ENCODE measurements around the gene MYB. TPM values are rescaled to one million over a fixed set of nuclear protein-coding genes. Genes with fewer than 3 reads are reported as not detected.

The MYB gene
- total and polyA plus RNA-seq, 2 experiments from 2014 or later: 0.21 to 0.51 TPM

DNA sequence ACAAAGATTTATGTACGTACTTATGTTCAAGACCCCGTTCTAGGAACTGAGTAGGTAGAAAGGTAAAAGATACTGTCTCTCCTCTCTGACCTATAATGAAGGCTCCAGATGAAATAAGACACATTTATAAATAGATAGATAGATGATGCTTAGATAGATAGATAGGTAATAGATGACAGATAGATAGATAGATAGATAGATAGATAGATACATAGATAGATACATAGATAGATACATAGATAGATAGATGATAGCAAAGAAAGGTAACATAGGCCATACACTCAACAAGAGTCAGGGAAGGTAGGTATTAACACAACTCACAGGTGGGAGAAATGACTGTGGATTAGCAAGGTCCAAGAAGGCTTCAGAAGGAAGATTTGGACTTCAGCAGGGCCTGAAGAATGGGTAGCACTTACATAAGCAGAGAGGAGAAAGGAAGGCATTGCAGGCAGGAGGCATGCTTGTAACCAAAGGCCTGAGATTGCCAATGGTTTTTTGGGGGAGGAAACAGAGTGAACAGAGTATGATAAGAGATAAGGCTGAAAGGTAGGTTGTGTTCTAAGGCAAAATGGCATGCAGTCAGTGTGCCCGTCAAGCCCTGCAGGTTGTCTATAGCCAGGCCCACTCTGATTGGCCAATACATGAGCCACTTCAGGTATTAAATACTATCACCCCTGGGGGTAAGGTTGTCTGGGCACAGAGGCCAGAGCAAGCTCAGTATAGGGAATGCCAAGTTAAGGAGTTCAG lies 7.7 kb upstream of the MYB start:
- H3K27me3 ChIP-seq: peaks cover 12% of the 10 kb centered on the region
- TF ChIP-seq, protein P1, sequence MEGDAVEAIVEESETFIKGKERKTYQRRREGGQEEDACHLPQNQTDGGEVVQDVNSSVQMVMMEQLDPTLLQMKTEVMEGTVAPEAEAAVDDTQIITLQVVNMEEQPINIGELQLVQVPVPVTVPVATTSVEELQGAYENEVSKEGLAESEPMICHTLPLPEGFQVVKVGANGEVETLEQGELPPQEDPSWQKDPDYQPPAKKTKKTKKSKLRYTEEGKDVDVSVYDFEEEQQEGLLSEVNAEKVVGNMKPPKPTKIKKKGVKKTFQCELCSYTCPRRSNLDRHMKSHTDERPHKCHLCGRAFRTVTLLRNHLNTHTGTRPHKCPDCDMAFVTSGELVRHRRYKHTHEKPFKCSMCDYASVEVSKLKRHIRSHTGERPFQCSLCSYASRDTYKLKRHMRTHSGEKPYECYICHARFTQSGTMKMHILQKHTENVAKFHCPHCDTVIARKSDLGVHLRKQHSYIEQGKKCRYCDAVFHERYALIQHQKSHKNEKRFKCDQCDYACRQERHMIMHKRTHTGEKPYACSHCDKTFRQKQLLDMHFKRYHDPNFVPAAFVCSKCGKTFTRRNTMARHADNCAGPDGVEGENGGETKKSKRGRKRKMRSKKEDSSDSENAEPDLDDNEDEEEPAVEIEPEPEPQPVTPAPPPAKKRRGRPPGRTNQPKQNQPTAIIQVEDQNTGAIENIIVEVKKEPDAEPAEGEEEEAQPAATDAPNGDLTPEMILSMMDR (IDR thresholded peaks at IDR 0.05; ENCODE audit: low read depth, low read length): no peak
- no peaks in the 10 kb centered on the region for H3K9me3 ChIP-seq (ENCODE audit: low read depth)
- no peak overlapping the region for H3K27ac ChIP-seq
- no peak overlapping the region for H3K4me3 ChIP-seq
- DNase-seq (ENCODE audit: low read depth in 1 of 2, low spot score in 1 of 2): no peak
- no peaks in the 10 kb centered on the region for H3K4me1 ChIP-seq (ENCODE audit: low read depth)
- no peaks in the 10 kb centered on the region for H3K36me3 ChIP-seq

DNA sequence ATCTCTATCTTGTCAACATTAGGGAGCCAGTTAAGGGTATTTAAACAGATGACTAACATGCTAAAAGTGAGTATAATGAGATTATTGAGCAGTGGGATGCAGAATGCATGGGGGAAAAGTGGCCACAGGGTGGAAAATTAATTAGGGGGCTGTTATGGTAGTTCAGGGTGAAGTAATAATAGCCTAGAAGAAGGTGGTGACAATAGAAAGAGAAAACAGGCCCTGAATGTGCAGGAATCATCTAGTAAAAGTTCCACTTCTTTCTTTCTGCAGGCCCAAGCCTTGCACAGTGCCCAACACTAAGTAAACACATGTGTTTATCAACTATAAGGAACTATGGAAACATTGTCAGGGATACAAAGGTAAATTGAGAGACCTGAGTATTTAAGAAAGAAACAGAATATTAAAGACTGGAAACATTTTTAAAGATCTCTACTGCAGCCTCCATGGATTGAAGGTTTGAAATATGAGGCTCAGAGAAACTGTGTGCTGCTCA lies 7.1 kb upstream of the MYB start:
- H3K4me3 ChIP-seq: no peak overlapping the region
- TF ChIP-seq, protein P1 (IDR thresholded peaks at IDR 0.05; ENCODE audit: low read depth, low read length): no peak
- H3K27me3 ChIP-seq: peaks cover 18% of the 10 kb centered on the region
- no peak overlapping the region for H3K27ac ChIP-seq
- H3K9me3 ChIP-seq (ENCODE audit: low read depth): no peaks in the 10 kb centered on the region
- no peak for DNase-seq (ENCODE audit: low read depth in 1 of 2, low spot score in 1 of 2)
- no peaks in the 10 kb centered on the region for H3K4me1 ChIP-seq (ENCODE audit: low read depth)
- no peaks in the 10 kb centered on the region for H3K36me3 ChIP-seq

DNA sequence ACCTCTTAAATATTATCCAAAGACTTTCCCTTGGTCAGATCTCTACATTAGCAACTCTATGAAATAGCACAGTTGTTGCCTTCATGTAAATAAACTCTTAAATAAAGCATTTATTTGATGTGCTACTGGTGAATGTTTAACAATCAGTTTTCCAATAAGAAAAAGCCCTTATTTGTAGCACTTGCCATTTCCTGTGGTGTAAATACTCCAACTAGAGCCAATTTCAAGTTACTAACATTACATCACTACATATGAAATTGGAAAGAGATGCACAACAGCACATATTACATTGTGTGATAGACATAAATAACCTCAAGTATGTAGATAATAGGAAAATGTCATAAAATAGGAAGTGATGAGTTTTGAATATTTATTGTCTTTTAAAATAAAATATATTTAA lies 5.0 kb upstream of the MYB start:
- Histone ChIP-seq H3K27me3 (peaks cover 35% of the 10 kb centered on the region), H3K36me3 (no peaks in the 10 kb centered on the region), H3K4me3 (no peak overlapping the region), H3K4me1 (ENCODE audit: low read depth) (no peaks in the 10 kb centered on the region), H3K27ac (no peak overlapping the region), H3K9me3 (ENCODE audit: low read depth) (no peaks in the 10 kb centered on the region)
- DNase-seq (ENCODE audit: low read depth in 1 of 2, low spot score in 1 of 2): no peak
- TF ChIP-seq, protein P1 (IDR thresholded peaks at IDR 0.05; ENCODE audit: low read depth, low read length): no peak

DNA sequence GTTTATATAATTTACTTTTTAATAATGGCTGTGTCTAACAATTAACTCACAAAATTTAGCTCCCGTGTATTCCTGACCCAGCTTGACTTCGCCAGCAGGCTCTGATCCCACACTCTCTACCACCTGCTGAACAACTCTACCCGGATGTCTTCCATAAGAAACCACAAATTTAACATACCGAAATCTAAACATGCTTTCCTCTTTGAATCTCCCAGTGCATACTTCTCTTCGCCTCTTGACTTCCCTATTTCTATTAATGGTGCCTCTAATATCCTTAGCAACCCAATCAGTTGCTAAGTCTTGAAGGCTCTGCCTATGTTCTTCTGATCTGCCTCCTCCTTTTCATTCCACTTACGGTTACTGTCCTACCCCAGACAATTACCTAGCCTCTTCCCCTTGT lies 4.6 kb upstream of the MYB start:
- DNase-seq (ENCODE audit: low read depth in 1 of 2, low spot score in 1 of 2): no peak
- Histone ChIP-seq H3K9me3 (ENCODE audit: low read depth) (no peaks in the 10 kb centered on the region), H3K27ac (no peak overlapping the region), H3K36me3 (no peaks in the 10 kb centered on the region), H3K4me3 (no peak overlapping the region), H3K4me1 (ENCODE audit: low read depth) (no peaks in the 10 kb centered on the region), H3K27me3 (peaks cover 36% of the 10 kb centered on the region)
- TF ChIP-seq, protein P1 (IDR thresholded peaks at IDR 0.05; ENCODE audit: low read depth, low read length): no peak

DNA sequence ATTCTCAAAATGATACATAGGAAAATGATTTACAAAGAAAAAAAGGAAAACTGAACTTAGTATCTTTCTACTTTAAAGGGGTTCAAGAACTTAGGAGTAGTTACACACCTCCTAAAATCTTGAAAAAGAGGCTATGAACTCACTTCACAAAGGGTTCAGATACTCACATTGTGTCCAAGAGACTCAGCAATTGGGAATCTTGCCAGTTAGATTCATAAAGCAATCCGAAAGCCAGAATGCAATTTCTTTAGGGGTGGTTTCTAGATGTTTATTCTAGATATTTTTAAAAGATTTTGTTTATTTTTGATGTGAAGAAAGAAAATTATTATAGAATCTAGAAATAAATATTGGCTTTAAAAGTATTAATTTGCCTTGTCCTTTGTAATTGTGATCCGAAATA lies 1.7 kb upstream of the MYB start:
- H3K9me3 ChIP-seq (ENCODE audit: low read depth): no peaks in the 10 kb centered on the region

More for the DNA sequence above, 1.7 kb upstream of the MYB start:
- TF ChIP-seq, protein P1 (IDR thresholded peaks at IDR 0.05; ENCODE audit: low read depth, low read length): no peak
- H3K27me3 ChIP-seq: peaks cover 65% of the 10 kb centered on the region
- DNase-seq (ENCODE audit: low read depth in 1 of 2, low spot score in 1 of 2): peak in 1 of 2 donors; percentile 19
- no peaks in the 10 kb centered on the region for H3K4me1 ChIP-seq (ENCODE audit: low read depth)
- no peak overlapping the region for H3K4me3 ChIP-seq
- no peaks in the 10 kb centered on the region for H3K36me3 ChIP-seq
- H3K27ac ChIP-seq: no peak overlapping the region
